Suprapubic skin (tissue), 4 donors: Measurements from ENCODE around the gene FAM24B. TPM values are rescaled to one million over a fixed set of nuclear protein-coding genes. Genes with fewer than 3 reads are reported as not detected.
"Not testable (repeated sequence)": the region's sequence is repeated elsewhere in the genome, so short reads cannot be mapped to it uniquely, and the experiment has no call there.

ENCODE experiments used
- DNase-seq, 2 donors: peaks; one replicate each; pipeline ENCODE4 v3.0.0-alpha.2; 2019; ENCODE audit warnings: low spot score in 2 of 2
- H3K27ac ChIP-seq: fragments of 200-600 bp; sonication (generic); one replicate; pipeline ENCODE4 v1.5.1; 2019
- H3K27me3 ChIP-seq: fragments of 200-600 bp; sonication (generic); one replicate; pipeline ENCODE4 v1.5.1; 2019
- H3K36me3 ChIP-seq: fragments of 200-600 bp; sonication (generic); one replicate; pipeline ENCODE4 v1.5.1; 2019
- H3K4me1 ChIP-seq: fragments of 200-600 bp; sonication (generic); one replicate; pipeline ENCODE4 v1.5.1; 2019
- H3K4me3 ChIP-seq: fragments of 200-600 bp; sonication (generic); one replicate; pipeline ENCODE4 v1.5.1; 2019; ENCODE audit warnings: mild to moderate bottlenecking
- H3K9me3 ChIP-seq: fragments of 200-600 bp; sonication (generic); one replicate; pipeline ENCODE4 v1.5.1; 2019
- CTCF ChIP-seq, 2 donors: fragments of 200-600 bp in 1 of 2; fragments of 450-650 bp in 1 of 2; sonication (generic) in 1 of 2; IDR thresholded peaks; one replicate each; pipeline ENCODE4 v1.5.1; 2016 to 2019; ENCODE audit warnings: antibody characterized with exemption in 2 of 2, mild to moderate bottlenecking in 1 of 2, moderate library complexity in 1 of 2
- EP300 ChIP-seq: sonication (generic); formaldehyde crosslinking; IDR thresholded peaks from one replicate; pipeline ENCODE4 v1.6.1; 2017; ENCODE audit warnings: antibody characterized with exemption
- POLR2A ChIP-seq, 2 donors: fragments of 450-650 bp; IDR thresholded peaks; one replicate each; pipeline ENCODE4 v1.6.1; 2017; ENCODE audit warnings: antibody characterized with exemption in 2 of 2, mild to moderate bottlenecking in 2 of 2, moderate library complexity in 2 of 2
- POLR2AphosphoS5 ChIP-seq, 3 donors: sonication (generic); formaldehyde crosslinking; IDR thresholded peaks; one replicate each; pipeline ENCODE4 v1.6.1; 2017; ENCODE audit warnings: antibody characterized with exemption in 3 of 3
- WGBS: methylation state at CpG from one replicate; pipeline ENCODE4 v1.1.5; 2018; 5-methylcytosine and 5-hydroxymethylcytosine counted together
- total RNA-seq, 4 donors: library from RNA; depleted of rRNA; stranded (reverse); fragments of >200 nt; gene quantifications; one replicate each; pipeline ENCODE4 v1.1.0, GENCODE V29; 2016

Gene FAM24B
- total RNA-seq = 1 to 10 TPM; 4.5 to 10.0 (median 7.1) TPM

GRCh38 chr10:122879339-122880273 is at the start of gene FAM24B:
FAM24B (minus strand) TSS chr10:122879581; CDS start chr10:122850515, 29,066 bp downstream.
- Histone ChIP-seq H3K27me3 (no peaks in the 10 kb centered on the region), H3K36me3 (no peaks in the 10 kb centered on the region), H3K9me3 (no peaks in the 10 kb centered on the region), H3K4me1 (peaks cover 22% of the 10 kb centered on the region), H3K4me3 (peak within 1 kb of the TSS; percentile 78), H3K27ac (peak within 1 kb of the TSS; percentile 40)
- peak; percentile 93 to 95 for DNase-seq
- 6% methylated on average over 63 of the region's 95 CpGs for WGBS
- TF ChIP-seq CTCF (IDR thresholded peaks at IDR 0.05) (no peak), POLR2A (IDR thresholded peaks at IDR 0.05) (no peak), EP300 (no peak), POLR2AphosphoS5 (IDR thresholded peaks at IDR 0.05) (no peak)

DNA sequence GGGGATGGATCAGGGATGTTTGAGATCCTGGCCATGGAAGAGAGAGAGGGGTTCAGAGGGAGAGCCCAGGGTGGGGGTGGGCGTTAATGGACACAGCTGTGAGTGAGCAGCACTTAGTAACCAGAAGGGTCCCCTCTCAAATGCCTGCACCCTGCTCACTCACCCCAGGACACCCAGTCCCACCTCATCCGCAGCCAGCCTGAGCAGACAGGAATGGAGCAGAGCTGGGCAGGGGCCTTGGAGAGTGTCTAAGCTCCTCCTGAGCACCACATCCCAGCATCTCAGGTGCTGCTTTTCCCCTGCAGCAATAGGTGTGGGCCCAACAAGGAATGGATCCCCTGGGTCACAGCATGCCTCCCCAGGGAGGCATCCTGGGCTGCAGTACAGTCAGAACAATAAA is 36.3 kb upstream of the FAM24B start:
- Histone ChIP-seq H3K27ac (no peak overlapping the region), H3K4me3 (no peak overlapping the region), H3K27me3 (no peaks in the 10 kb centered on the region), H3K4me1 (no peaks in the 10 kb centered on the region), H3K9me3 (no peaks in the 10 kb centered on the region), H3K36me3 (no peaks in the 10 kb centered on the region)
- no peak for DNase-seq
- TF ChIP-seq CTCF (IDR thresholded peaks at IDR 0.05) = no peak
- TF ChIP-seq POLR2AphosphoS5 (IDR thresholded peaks at IDR 0.05) = no peak
- TF ChIP-seq EP300 = no peak
- no peak for TF ChIP-seq POLR2A (IDR thresholded peaks at IDR 0.05)
- no CpG with 5 or more reads among the region's 2 CpGs for WGBS

- Histone ChIP-seq H3K9me3 (no peaks in the 10 kb centered on the region), H3K27ac (no peak overlapping the region), H3K36me3 (no peaks in the 10 kb centered on the region), H3K27me3 (no peaks in the 10 kb centered on the region), H3K4me3 (no peak overlapping the region), H3K4me1 (no peaks in the 10 kb centered on the region)
- TF ChIP-seq EP300 = no peak
- no peak for TF ChIP-seq POLR2A (IDR thresholded peaks at IDR 0.05)
- no peak for TF ChIP-seq CTCF (IDR thresholded peaks at IDR 0.05)
- TF ChIP-seq POLR2AphosphoS5 (IDR thresholded peaks at IDR 0.05) = no peak
- no peak for DNase-seq
- 23% methylated on average over 5 of the region's 5 CpGs for WGBS
Observed at GRCh38 chr10:122911889-122912484, 32.6 kb upstream of the FAM24B start.

DNA sequence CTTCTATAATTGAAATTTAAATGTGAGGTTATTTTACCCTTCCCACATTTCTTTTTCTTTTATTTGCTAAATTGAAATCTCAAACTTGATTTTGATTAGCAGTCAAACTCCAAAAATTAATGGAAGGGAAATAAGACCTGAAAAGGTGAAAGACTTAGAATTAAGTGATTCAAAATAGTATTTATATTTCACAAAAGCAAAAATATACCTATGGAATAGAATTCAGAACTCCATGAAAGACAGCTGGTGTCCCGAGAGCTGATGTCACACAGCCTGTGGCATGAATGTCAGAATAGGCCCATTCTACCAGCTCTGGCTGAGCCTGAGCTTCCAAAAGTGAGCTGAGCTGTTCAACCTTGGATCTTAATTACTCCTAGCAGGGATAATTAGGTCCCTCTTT is 30.9 kb upstream of the FAM24B start, which contains the start of gene FAM24A:
FAM24A (plus strand) TSS at position 301 of the 400 bp plus-strand sequence. CDS start 1,025 bp downstream, outside the sequence.
- Histone ChIP-seq H3K27ac (no peak within 1 kb of the TSS), H3K4me3 (no peak within 1 kb of the TSS), H3K27me3 (no peaks in the 10 kb centered on the region), H3K9me3 (no peaks in the 10 kb centered on the region), H3K36me3 (no peaks in the 10 kb centered on the region), H3K4me1 (no peaks in the 10 kb centered on the region)
- 83% methylated on average over 1 of the region's 1 CpG for WGBS
- TF ChIP-seq EP300 (no peak), POLR2A (IDR thresholded peaks at IDR 0.05) (no peak), POLR2AphosphoS5 (IDR thresholded peaks at IDR 0.05) (no peak), CTCF (IDR thresholded peaks at IDR 0.05) (no peak)
- DNase-seq = no peak

DNA sequence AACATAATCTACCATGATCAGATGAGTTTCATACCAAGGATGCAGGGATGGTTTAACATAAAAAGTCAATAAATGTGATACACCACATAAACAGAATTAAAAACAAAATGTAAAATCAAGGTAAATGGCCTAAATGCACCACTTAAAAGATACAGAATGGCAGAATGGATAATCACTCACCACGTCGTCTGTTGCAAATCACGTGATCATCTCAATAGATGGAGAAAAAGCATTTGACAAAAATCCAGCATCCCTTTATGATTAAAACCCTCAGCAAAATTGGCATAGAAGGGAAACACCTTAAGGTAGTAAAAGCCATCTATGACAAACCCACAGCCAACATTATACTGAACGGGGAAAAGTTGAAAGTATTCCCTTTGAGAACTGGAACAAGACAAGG is 24.5 kb upstream of the FAM24B start:
- H3K27me3 ChIP-seq = peaks cover 11% of the 10 kb centered on the region

More for the DNA sequence above, 24.5 kb upstream of the FAM24B start:
- DNase-seq, H3K9me3 ChIP-seq, H3K36me3 ChIP-seq, H3K4me3 ChIP-seq, H3K4me1 ChIP-seq, H3K27ac ChIP-seq: not testable (repeated sequence)
- WGBS = 75% methylated on average over 4 of the region's 4 CpGs
